LNCaP clone FGC (cell line): Measurements from ENCODE around the gene PCSK6.

Source experiments
- DNase-seq: peaks from one replicate; pipeline ENCODE4 v3.0.0-alpha.2; 2011; ENCODE audit warnings: low read depth
- H3K4me3 ChIP-seq: 2 replicates; pipeline ENCODE4 v1.5.1; 2011; ENCODE audit warnings: mild to moderate bottlenecking, low read depth, low read length, control low read depth
- TF ChIP-seq, protein P1 (sequence below): IDR thresholded peaks from 2 replicates; pipeline ENCODE4 v1.5.1; 2012; ENCODE audit warnings: mild to moderate bottlenecking; ENCODE audit not compliant: control insufficient read depth, insufficient read depth; ENCODE audit errors: extremely low read depth

Gene PCSK6

GRCh38 chr15:101480613-101481380 is 8.7 kb downstream of the PCSK6 start:
- TF ChIP-seq, protein P1, sequence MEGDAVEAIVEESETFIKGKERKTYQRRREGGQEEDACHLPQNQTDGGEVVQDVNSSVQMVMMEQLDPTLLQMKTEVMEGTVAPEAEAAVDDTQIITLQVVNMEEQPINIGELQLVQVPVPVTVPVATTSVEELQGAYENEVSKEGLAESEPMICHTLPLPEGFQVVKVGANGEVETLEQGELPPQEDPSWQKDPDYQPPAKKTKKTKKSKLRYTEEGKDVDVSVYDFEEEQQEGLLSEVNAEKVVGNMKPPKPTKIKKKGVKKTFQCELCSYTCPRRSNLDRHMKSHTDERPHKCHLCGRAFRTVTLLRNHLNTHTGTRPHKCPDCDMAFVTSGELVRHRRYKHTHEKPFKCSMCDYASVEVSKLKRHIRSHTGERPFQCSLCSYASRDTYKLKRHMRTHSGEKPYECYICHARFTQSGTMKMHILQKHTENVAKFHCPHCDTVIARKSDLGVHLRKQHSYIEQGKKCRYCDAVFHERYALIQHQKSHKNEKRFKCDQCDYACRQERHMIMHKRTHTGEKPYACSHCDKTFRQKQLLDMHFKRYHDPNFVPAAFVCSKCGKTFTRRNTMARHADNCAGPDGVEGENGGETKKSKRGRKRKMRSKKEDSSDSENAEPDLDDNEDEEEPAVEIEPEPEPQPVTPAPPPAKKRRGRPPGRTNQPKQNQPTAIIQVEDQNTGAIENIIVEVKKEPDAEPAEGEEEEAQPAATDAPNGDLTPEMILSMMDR = no peak
- H3K4me3 ChIP-seq = no peak overlapping the region
- no peak for DNase-seq

- no peak for DNase-seq
- TF ChIP-seq, protein P1 = no peak
- H3K4me3 ChIP-seq = no peak overlapping the region
These were observed 9.5 kb downstream of the PCSK6 start for GRCh38 chr15:101479851-101480612.

DNA sequence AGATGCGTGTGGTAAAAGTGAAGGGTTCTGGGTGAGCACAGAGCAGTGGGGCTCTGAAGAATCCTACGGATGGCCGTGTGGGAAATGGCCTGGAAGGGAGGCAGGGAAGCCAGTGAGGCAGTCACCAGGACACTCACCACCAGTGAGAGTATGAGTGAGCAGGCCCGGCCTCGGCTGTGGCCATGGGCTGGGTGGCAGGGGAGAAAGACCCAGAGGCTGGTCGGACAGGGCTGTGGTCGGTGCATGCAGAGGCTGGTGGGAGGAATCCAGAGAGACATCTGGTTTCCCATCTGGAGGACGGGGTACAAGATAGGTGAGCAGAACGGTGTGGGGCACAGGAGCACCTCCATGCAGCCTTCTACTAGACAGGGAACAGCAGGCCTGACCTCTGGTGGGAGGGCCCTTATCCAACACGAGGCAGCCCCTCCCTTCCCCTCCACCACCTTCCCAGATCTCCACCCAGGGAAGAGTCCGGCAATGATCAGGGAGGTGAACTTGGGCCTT is 10.1 kb downstream of the PCSK6 start:
- DNase-seq = no peak
- H3K4me3 ChIP-seq = no peak overlapping the region
- TF ChIP-seq, protein P1 = no peak

- no peak for DNase-seq
- TF ChIP-seq, protein P1 = no peak
- no peak overlapping the region for H3K4me3 ChIP-seq
These were observed 10.7 kb downstream of the PCSK6 start for GRCh38 chr15:101478701-101479341.

DNA sequence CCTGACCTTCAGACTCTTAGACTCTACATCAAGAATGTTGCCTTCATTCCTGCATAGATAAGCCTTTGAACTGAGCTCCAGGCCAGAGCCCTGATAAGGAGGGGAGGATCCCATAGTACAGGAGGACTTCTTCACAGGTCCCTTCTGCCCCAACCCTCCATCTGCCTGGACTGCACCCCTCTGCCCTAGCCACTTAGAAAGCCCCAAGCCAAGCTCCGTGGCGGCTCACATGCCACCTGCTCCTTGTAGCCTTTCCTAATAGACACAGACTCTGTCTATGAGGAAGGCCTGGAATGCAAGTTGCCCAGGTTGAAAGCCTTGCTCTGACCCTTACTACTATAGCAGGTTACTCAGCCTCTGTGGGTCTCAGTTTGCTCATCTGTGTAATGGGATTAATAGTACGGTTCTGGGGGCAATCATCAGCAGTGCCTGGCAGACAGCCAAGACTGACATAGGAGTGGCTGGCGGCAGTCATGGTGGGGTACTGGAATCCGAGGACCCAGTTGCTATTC is 11.6 kb downstream of the PCSK6 start:
- no peak for DNase-seq
- H3K4me3 ChIP-seq = no peak overlapping the region
- TF ChIP-seq, protein P1 = no peak

GRCh38 chr15:101476756-101477155 is 12.8 kb downstream of the PCSK6 start:
- no peak overlapping the region for H3K4me3 ChIP-seq
- TF ChIP-seq, protein P1 = no peak
- no peak for DNase-seq
